Endothelial cell of umbilical vein (primary cell): ENCODE results near the gene CNKSR3.

ENCODE experiments used
- CTCF ChIP-seq, 2 donors: IDR thresholded peaks; 1 replicate in 1 of 2; 2 replicates in 1 of 2; pipeline ENCODE4 v1.5.1; 2011; ENCODE audit warnings: low read length in 2 of 2, mild to moderate bottlenecking in 2 of 2, moderate library complexity in 2 of 2, control low read depth in 1 of 2, inconsistent platforms in 1 of 2, low read depth in 1 of 2; ENCODE audit not compliant: insufficient read depth in 1 of 2; ENCODE audit errors: extremely low read depth in 1 of 2
- FOS ChIP-seq: IDR thresholded peaks from 2 replicates; pipeline ENCODE4 v1.6.1; 2011; ENCODE audit warnings: mild to moderate bottlenecking, low read length, moderate library complexity, borderline replicate concordance; ENCODE audit not compliant: insufficient read depth
- POLR2A ChIP-seq: IDR thresholded peaks from 2 replicates; pipeline ENCODE4 v1.6.1; 2012; ENCODE audit warnings: low read depth, mild to moderate bottlenecking, control low read depth, low read length

- TF ChIP-seq CTCF (IDR thresholded peaks at IDR 0.05; ENCODE audit: extremely low read depth in 1 of 2, insufficient read depth in 1 of 2, low read depth in 1 of 2, low read length in 2 of 2) = no peak
- no peak for TF ChIP-seq POLR2A
- TF ChIP-seq FOS = no peak
Observed at GRCh38 chr6:154406301-154406700, 104.2 kb downstream of the CNKSR3 start.
